Fibroblast of skin of back (primary cell): ENCODE results near the gene CHRM2.
A peak's percentile ranks its signal among the peaks of the same experiment; 100 is the strongest.

Experiments
- DNase-seq: peaks from one replicate; pipeline ENCODE4 v3.0.0-alpha.2; 2013

The CHRM2 gene

GRCh38 chr7:136897676-136898075 lies 29.2 kb downstream of the CHRM2 start:
- DNase-seq: no peak

- DNase-seq: no peak
Measured at GRCh38 chr7:136900005-136900404, 31.6 kb downstream of the CHRM2 start.

- DNase-seq: no peak
Measured at GRCh38 chr7:136910771-136911170, 42.3 kb downstream of the CHRM2 start.

GRCh38 chr7:136911344-136911743 lies 42.9 kb downstream of the CHRM2 start:
- DNase-seq: peak; percentile 71

- no peak for DNase-seq
Measured at GRCh38 chr7:136912339-136912738, 43.9 kb downstream of the CHRM2 start.

- no peak for DNase-seq
Measured at GRCh38 chr7:136914016-136914415, 45.6 kb downstream of the CHRM2 start.

GRCh38 chr7:136919820-136920219 lies 51.4 kb downstream of the CHRM2 start:
- DNase-seq: no peak

GRCh38 chr7:136923111-136923667 lies 54.7 kb downstream of the CHRM2 start:
- DNase-seq: peak; percentile 66

- no peak for DNase-seq
Measured at GRCh38 chr7:136925044-136925443, 56.6 kb downstream of the CHRM2 start.

- DNase-seq: no peak
Measured at GRCh38 chr7:136925556-136925955, 57.1 kb downstream of the CHRM2 start.

GRCh38 chr7:136931169-136931867 lies 62.9 kb downstream of the CHRM2 start:
- DNase-seq: no peak

GRCh38 chr7:136937436-136937835 lies 69.0 kb downstream of the CHRM2 start:
- DNase-seq: no peak

- DNase-seq: no peak
Measured at GRCh38 chr7:136938476-136938875, 70.0 kb downstream of the CHRM2 start.

GRCh38 chr7:136940122-136940521 lies 71.7 kb downstream of the CHRM2 start:
- no peak for DNase-seq

GRCh38 chr7:136940917-136941316 lies 72.5 kb downstream of the CHRM2 start:
- DNase-seq: no peak

GRCh38 chr7:136941816-136942215 lies 73.4 kb downstream of the CHRM2 start:
- no peak for DNase-seq

GRCh38 chr7:136942401-136942800 lies 73.9 kb downstream of the CHRM2 start:
- DNase-seq: no peak

GRCh38 chr7:136942994-136943393 lies 74.5 kb downstream of the CHRM2 start:
- DNase-seq: no peak

GRCh38 chr7:136947347-136947746 lies 78.9 kb downstream of the CHRM2 start:
- DNase-seq: no peak

GRCh38 chr7:136950331-136950730 lies 81.9 kb downstream of the CHRM2 start:
- no peak for DNase-seq

- DNase-seq: peak; percentile 88
Measured at GRCh38 chr7:136953386-136953785, 84.9 kb downstream of the CHRM2 start.

- DNase-seq: peak; percentile 93
Measured at GRCh38 chr7:136956232-136956631, 87.8 kb downstream of the CHRM2 start.

GRCh38 chr7:136956671-136957070 lies 88.2 kb downstream of the CHRM2 start:
- no peak for DNase-seq

- peak; percentile 75 for DNase-seq
Measured at GRCh38 chr7:136957391-136957790, 88.9 kb downstream of the CHRM2 start.

- DNase-seq: peak; percentile 33
Measured at GRCh38 chr7:136958016-136958415, 89.6 kb downstream of the CHRM2 start.
